ENCODE measurements around the gene SYT13.

The SYT13 gene

DNA sequence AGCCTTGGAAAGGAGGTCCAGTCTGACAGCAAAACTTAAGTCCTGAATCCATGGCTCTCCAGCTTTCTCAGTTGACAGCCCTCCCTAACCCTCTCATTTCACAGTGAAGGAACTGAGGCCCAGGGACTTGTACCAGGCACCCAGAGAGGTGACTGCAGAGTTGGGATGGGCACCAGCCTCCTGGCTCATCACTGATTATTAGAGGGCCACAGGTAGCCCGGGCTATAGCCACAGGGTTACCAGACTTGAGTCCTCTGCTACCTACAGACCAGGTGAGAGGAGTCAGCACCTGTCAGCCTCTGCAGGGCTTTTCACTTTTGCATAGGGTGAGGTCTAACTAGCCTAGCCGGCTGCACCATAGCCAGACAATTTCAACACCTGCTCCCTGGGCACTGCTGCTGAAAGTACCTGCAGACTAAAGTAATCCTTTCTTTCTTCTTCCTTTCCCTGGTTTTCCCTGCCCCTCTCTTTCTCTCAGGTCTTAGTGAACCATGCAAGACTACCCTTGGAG, 37.6 kb downstream of the SYT13 start:
- DNase-seq (ENCODE audit: low spot score in 2 of 2) (no peak), ATAC-seq (replicated peaks; ENCODE audit: extremely low read depth, poor library complexity, severe bottlenecking) (no peak)
- H3K9me3 Mint-ChIP-seq = no peaks in the 10 kb centered on the region
- peaks cover 41% of the 10 kb centered on the region for H3K27me3 Mint-ChIP-seq
- no peak overlapping the region for H3K4me3 Mint-ChIP-seq
- no peak overlapping the region for H3K27ac Mint-ChIP-seq (ENCODE audit: low read depth)
- H3K4me1 Mint-ChIP-seq = no peaks in the 10 kb centered on the region
- no peaks in the 10 kb centered on the region for H3K36me3 Mint-ChIP-seq (ENCODE audit: insufficient read depth)

DNA sequence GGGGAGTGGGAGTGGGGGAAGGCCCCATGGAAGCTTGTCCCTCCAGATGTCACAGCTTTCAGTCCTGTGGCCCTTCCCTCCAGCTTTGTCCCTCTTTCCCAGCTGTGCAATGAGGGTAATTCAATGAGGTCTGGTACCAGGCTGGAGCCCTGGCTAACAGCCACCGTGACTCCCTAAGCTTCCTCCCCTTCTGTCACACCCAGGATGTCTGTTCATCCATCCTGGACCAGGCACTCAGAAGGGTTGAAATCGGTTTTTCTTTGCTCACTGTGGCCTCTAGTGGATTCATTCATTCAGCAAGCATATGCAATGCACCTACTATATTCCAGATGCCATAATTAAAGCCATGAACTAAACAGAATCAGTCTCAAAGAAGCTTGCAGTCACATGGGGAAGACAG, 38.7 kb downstream of the SYT13 start:
- ATAC-seq (replicated peaks; ENCODE audit: extremely low read depth, poor library complexity, severe bottlenecking) (no peak), DNase-seq (ENCODE audit: low spot score in 2 of 2) (no peak)
- Mint-ChIP-seq H3K27ac (ENCODE audit: low read depth) (no peak overlapping the region), H3K36me3 (ENCODE audit: insufficient read depth) (no peaks in the 10 kb centered on the region), H3K4me3 (no peak overlapping the region), H3K9me3 (no peaks in the 10 kb centered on the region), H3K4me1 (no peaks in the 10 kb centered on the region), H3K27me3 (peaks cover 33% of the 10 kb centered on the region)

DNA sequence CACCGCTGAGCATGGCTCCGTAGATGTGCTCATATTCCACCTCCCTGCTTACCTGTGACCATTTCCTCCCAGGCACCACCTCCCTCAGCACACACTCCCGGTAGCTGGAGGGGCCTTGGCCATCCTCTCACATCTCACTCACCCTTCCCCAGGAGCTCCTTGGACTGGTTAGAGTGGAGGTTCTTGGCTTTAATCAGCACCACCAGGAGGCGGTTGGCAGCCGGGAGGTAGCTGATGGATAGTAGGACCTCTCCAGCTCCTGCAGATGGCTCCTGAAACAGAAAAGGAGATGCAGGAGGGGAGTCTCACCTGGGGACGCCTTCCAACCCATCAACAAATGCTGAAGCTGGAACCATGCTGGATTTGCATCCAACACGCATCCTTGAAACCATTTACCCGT, 39.9 kb downstream of the SYT13 start:
- H3K27ac Mint-ChIP-seq (ENCODE audit: low read depth) = no peak overlapping the region
- H3K36me3 Mint-ChIP-seq (ENCODE audit: insufficient read depth) = no peaks in the 10 kb centered on the region
- DNase-seq (ENCODE audit: low spot score in 2 of 2) = no peak
- H3K4me3 Mint-ChIP-seq = no peak overlapping the region
- H3K9me3 Mint-ChIP-seq = no peaks in the 10 kb centered on the region
- no peak for ATAC-seq (replicated peaks; ENCODE audit: extremely low read depth, poor library complexity, severe bottlenecking)
- peaks cover 24% of the 10 kb centered on the region for H3K27me3 Mint-ChIP-seq
- H3K4me1 Mint-ChIP-seq = no peaks in the 10 kb centered on the region

DNA sequence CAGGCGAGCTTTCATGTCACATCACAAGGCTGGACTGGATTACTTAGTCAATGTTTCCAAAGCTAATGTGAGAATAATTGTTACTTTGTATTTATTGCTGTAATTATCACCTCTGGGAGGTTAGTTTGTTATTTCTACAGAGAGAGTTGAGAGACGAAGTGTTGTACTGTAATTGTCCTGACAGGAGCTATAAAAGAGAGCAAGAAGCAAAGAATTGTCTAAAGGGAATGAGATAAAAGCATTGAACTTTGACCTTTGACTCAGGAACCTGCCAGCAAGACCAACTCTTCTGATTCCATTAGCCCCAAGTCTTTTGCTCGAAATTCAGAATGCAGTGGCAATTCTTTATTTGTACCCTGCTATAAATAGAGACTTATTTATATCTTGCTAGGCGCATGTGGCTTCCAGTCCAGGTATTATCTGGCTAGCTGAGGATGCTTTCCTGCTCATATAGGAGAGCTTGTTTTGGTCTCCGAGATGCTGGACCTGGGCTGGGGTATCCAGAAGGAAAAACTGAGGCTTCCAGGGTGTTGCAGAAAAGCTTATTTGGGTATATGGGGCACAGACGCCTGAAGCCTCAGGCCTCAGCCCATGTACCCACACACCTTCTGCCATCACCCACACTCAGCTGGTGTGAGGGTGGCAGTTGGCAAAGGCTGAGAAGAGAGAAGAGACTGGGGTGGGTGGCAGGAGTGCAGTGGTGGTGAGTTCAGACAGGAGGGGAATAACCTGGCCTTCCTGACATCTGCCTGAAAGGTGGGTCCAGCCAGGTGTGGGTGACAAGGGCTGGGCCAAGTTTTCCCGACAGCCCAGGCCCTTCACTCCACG, 40.7 kb downstream of the SYT13 start:
- Mint-ChIP-seq H3K4me1 (no peaks in the 10 kb centered on the region), H3K9me3 (no peaks in the 10 kb centered on the region), H3K4me3 (no peak overlapping the region), H3K36me3 (ENCODE audit: insufficient read depth) (no peaks in the 10 kb centered on the region), H3K27me3 (peaks cover 24% of the 10 kb centered on the region), H3K27ac (ENCODE audit: low read depth) (no peak overlapping the region)
- ATAC-seq (replicated peaks; ENCODE audit: extremely low read depth, poor library complexity, severe bottlenecking) (no peak), DNase-seq (ENCODE audit: low spot score in 2 of 2) (no peak)

DNA sequence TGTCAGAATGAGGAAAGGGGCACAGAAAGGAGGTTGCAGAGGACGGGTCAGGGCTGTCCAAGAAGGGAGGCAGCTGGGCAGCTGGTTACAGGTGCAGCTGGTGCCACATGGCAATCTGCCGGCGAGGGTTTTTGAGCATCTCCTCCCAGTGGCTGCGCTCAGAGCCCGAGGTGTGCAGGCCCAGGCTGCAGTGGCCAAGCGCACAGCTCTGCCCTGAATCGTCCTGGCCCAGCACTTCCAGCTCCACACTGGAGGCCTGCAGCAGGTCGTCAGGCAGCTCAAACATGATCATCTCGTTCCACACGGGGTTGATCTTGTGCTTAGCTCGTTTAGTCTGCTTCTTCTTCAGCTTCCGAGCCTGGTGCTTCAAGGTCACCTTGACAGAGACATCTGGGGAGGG, 42.2 kb downstream of the SYT13 start:
- no peaks in the 10 kb centered on the region for H3K36me3 Mint-ChIP-seq (ENCODE audit: insufficient read depth)
- peaks cover 27% of the 10 kb centered on the region for H3K27me3 Mint-ChIP-seq
- H3K4me1 Mint-ChIP-seq = no peaks in the 10 kb centered on the region
- ATAC-seq (replicated peaks; ENCODE audit: extremely low read depth, poor library complexity, severe bottlenecking) (no peak), DNase-seq (ENCODE audit: low spot score in 2 of 2) (no peak)
- no peak overlapping the region for H3K4me3 Mint-ChIP-seq
- no peaks in the 10 kb centered on the region for H3K9me3 Mint-ChIP-seq
- H3K27ac Mint-ChIP-seq (ENCODE audit: low read depth) = no peak overlapping the region

DNA sequence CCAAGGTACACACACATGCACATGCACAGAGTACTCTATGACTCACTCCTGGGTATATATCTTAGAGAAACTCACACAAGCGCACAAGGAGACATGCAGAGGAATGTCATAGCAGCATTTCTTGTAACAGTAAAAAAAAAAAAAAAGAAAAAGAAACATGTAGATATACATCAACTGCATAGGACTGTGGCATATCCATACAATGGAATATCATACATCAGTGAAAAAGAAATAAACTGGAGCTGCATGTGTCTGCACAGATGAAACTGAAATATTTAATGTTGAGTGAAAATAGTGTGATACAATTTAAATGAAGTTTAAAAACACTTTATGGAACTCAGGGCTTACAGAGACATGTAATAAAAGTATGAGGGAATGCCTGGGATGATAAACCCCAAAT, 46.4 kb downstream of the SYT13 start:
- H3K36me3 Mint-ChIP-seq (ENCODE audit: insufficient read depth) = peaks cover 3% of the 10 kb centered on the region
- H3K27ac Mint-ChIP-seq (ENCODE audit: low read depth) = no peak overlapping the region
- peaks cover 38% of the 10 kb centered on the region for H3K27me3 Mint-ChIP-seq

DNA sequence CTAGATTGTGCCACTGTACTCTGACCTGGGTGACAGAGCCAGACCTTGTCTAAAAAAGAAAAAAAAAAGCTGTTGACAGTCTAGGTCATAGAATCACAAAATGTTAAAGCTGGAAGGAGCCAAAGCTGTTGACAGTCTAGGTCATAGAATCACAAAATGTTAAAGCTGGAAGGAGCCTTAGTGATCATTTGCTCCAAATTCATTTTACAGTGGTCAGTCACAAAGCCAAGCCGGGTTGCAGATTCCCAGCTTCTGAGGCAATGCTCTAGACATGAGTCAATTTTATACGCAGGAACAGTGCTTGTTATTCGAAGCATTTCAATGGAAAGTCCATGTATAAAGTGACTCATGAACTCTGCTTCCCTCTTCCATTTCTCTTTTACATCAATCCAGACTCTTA, 47.4 kb downstream of the SYT13 start:
- no peak overlapping the region for H3K27ac Mint-ChIP-seq (ENCODE audit: low read depth)
- H3K4me1 Mint-ChIP-seq = no peaks in the 10 kb centered on the region
- peaks cover 38% of the 10 kb centered on the region for H3K27me3 Mint-ChIP-seq
- no peak overlapping the region for H3K4me3 Mint-ChIP-seq
- ATAC-seq (replicated peaks; ENCODE audit: extremely low read depth, poor library complexity, severe bottlenecking) (no peak), DNase-seq (ENCODE audit: low spot score in 2 of 2) (no peak)
- H3K36me3 Mint-ChIP-seq (ENCODE audit: insufficient read depth) = peaks cover 3% of the 10 kb centered on the region
- H3K9me3 Mint-ChIP-seq = no peaks in the 10 kb centered on the region

More for the DNA sequence above, 46.4 kb downstream of the SYT13 start:
- Mint-ChIP-seq H3K9me3 (no peaks in the 10 kb centered on the region), H3K4me1 (no peaks in the 10 kb centered on the region), H3K4me3 (no peak overlapping the region)
- no peak for DNase-seq (ENCODE audit: low spot score in 2 of 2)
- no peak for ATAC-seq (replicated peaks; ENCODE audit: extremely low read depth, poor library complexity, severe bottlenecking)

DNA sequence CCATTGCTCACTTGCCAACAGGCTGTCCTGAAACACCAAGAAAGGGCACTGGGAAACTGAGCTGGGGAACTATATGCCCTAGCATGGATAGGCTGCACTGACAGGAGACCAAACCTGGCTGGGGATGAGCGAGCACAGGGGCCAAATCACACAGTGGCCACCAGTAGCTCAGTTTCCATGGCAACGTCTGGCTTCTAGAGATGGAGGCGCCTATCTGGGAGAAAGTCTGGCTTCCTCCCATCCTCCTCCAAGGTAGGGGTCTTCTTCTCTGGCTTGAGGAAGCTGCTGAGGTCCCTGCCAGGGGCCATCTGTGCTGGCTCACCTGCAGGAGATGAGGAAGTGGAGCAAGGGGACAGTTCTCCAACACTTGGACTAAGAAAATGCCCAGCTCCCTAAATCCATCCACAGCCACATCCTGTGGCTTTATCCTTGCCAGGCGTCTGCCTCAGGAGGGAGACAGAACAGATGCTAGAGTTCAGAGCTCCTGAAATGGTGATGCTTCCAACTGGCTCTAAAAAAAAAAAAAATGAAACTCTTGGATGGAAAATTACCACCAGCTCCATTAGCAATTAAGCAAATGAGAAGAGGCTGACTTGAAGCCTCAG, 48.3 kb downstream of the SYT13 start:
- Mint-ChIP-seq H3K4me3 (no peak overlapping the region), H3K9me3 (no peaks in the 10 kb centered on the region), H3K4me1 (no peaks in the 10 kb centered on the region), H3K27ac (ENCODE audit: low read depth) (no peak overlapping the region), H3K36me3 (ENCODE audit: insufficient read depth) (peaks cover 3% of the 10 kb centered on the region), H3K27me3 (peaks cover 38% of the 10 kb centered on the region)
- DNase-seq (ENCODE audit: low spot score in 2 of 2) = no peak
- ATAC-seq (replicated peaks; ENCODE audit: extremely low read depth, poor library complexity, severe bottlenecking) = no peak

DNA sequence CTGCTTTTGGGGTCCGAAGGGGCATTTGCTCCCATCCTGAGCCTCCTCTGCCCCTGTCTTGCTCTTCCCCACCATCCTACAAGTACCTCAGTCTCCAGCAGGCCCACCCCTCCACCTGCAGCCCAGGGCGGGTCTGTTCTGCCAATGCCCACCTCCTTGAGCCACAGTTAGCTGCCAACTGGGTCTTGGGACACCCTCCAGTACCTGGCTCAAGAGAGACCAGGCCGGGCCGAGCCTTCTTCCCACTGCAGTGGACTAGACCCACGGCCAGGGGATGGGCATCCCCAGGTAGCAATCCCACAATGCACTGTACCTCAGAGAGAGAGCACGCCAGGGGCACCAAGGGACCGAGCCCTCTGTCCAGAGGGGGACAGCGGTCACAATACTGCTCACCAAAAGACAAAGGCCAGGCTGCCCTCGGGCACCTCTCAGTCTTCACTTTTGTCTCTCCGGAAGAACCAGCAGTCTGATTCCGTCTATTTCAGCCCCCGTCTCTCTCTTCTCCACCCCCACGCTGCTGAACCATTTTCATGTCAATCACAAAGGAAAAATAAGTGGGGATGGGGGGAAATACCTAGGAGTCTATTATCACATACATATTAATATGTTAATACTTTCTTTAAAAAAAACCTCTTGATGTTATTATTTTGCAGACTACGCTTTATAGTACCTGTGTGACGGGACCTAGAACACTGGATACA, 51.7 kb downstream of the SYT13 start:
- Mint-ChIP-seq H3K36me3 (ENCODE audit: insufficient read depth) (peaks cover 3% of the 10 kb centered on the region), H3K4me1 (no peaks in the 10 kb centered on the region), H3K27me3 (peaks cover 31% of the 10 kb centered on the region), H3K9me3 (no peaks in the 10 kb centered on the region), H3K27ac (ENCODE audit: low read depth) (no peak overlapping the region), H3K4me3 (no peak overlapping the region)
- DNase-seq (ENCODE audit: low spot score in 2 of 2) = no peak
- ATAC-seq (replicated peaks; ENCODE audit: extremely low read depth, poor library complexity, severe bottlenecking) = no peak

DNA sequence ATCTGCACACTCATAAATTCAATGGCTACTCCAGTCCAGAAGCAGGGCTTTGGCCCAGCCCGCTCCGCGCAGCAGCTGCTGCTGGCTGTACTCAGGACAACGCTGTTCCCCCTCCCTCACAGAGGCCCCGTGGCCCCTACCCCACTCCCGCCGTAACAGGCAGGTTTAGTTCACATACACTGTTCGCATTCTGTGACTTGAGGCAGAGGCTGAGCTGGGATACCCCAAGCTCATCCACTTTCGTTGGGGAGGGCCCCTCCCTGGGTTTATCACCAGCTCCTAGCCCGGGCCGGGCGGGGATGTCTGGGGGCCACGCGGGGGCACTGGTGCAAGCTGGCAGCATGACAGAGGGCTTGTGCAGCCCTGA, 52.4 kb downstream of the SYT13 start:
- peaks cover 3% of the 10 kb centered on the region for H3K36me3 Mint-ChIP-seq (ENCODE audit: insufficient read depth)
- ATAC-seq (replicated peaks; ENCODE audit: extremely low read depth, poor library complexity, severe bottlenecking) = no peak
- no peaks in the 10 kb centered on the region for H3K4me1 Mint-ChIP-seq
- H3K27me3 Mint-ChIP-seq = peaks cover 25% of the 10 kb centered on the region
- no peak for DNase-seq (ENCODE audit: low spot score in 2 of 2)
- no peaks in the 10 kb centered on the region for H3K9me3 Mint-ChIP-seq
- H3K4me3 Mint-ChIP-seq = no peak overlapping the region
- H3K27ac Mint-ChIP-seq (ENCODE audit: low read depth) = no peak overlapping the region

DNA sequence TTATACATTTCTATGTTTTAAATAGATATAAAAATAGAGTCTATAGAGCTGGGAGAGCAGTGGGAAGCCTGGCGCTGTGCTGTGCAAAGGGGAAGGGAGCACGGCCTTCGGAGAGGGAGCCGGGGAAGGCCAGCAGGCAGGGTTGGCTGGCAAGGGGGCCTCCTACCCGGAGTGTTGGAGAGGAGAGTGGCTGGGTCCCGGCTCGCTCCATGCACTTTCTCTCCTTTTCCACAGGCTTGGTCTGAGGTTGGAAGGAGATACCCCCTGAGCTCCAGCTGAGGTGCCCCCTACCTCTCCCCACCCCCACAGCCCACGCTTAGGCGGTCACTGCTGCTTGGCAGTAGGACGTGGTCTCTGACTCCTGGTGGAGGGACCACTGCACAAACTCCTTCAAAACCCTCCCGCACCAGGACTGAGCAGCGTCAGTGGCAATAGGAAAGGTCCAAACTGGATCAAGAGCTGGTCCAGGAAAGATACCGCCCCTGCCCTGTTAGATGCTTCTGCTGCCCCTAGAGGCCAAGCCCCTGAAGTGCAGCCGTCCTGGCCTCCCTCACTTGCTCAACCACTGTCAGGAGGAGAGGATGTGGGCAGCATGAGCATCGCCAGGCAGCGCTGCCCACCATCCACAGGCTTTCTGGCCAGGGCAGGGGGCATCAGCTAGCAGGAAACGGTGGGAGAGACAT, 52.9 kb downstream of the SYT13 start:
- H3K4me3 Mint-ChIP-seq = no peak overlapping the region
- DNase-seq (ENCODE audit: low spot score in 2 of 2) (peak; percentile 45 to 47), ATAC-seq (replicated peaks; ENCODE audit: extremely low read depth, poor library complexity, severe bottlenecking) (no peak)
- no peaks in the 10 kb centered on the region for H3K9me3 Mint-ChIP-seq
- no peak overlapping the region for H3K27ac Mint-ChIP-seq (ENCODE audit: low read depth)
- peaks cover 3% of the 10 kb centered on the region for H3K36me3 Mint-ChIP-seq (ENCODE audit: insufficient read depth)
- H3K4me1 Mint-ChIP-seq = no peaks in the 10 kb centered on the region
- H3K27me3 Mint-ChIP-seq = peaks cover 21% of the 10 kb centered on the region

DNA sequence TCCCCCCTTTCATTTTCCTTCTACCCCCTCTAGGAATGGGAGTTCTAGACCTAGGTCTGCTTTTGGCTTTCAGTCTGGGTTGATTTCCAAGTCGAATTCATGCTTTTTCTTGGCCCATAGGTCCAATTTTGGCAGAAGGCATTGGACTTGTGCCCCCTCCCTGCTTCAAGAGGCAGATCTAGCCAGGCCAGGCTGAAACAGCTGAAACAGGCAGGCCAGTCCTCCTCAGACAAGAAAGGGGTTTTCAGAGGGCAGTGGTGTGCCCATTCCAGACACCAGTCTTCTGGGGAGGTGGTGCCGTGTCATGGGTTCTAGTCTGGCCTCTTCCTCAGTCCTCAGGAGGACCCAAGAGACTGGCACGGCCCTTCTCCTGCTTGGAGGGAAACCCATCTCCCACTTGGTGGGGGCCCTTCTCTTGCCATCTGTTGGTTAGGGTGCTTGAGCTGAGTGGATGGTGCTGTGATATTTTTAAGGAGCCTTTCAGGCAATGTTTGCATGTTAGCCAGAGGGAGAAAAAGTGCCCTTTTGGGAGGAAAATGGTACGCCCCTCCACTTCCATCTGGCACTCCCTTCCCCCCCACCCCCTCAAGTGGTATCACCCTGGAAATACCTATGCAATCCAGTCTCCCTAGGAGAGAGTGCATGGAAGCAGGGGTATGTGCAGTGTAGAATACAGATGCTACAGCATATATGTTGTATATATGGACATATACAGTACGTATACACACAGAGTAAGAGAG, 53.6 kb downstream of the SYT13 start:
- Mint-ChIP-seq H3K27me3 (peaks cover 14% of the 10 kb centered on the region), H3K27ac (ENCODE audit: low read depth) (no peak overlapping the region), H3K36me3 (ENCODE audit: insufficient read depth) (peaks cover 3% of the 10 kb centered on the region), H3K4me1 (no peaks in the 10 kb centered on the region), H3K4me3 (no peak overlapping the region), H3K9me3 (no peaks in the 10 kb centered on the region)
- DNase-seq (ENCODE audit: low spot score in 2 of 2) (no peak), ATAC-seq (replicated peaks; ENCODE audit: extremely low read depth, poor library complexity, severe bottlenecking) (no peak)
